Astrocyte (in vitro differentiated cells and primary cell): Measurements from ENCODE around the gene PAGE1.

Experiments used
- EZH2 ChIP-seq: IDR thresholded peaks from 2 replicates; pipeline ENCODE4 v1.6.1; 2012; ENCODE audit warnings: mild to moderate bottlenecking, low read length, inconsistent platforms; ENCODE audit not compliant: insufficient read depth
- TF ChIP-seq, protein P1 (sequence below): IDR thresholded peaks from 2 replicates; pipeline ENCODE4 v1.5.1; 2011; ENCODE audit warnings: low read depth, mild to moderate bottlenecking, inconsistent platforms, low read length, moderate library complexity; ENCODE audit not compliant: insufficient read depth

DNA sequence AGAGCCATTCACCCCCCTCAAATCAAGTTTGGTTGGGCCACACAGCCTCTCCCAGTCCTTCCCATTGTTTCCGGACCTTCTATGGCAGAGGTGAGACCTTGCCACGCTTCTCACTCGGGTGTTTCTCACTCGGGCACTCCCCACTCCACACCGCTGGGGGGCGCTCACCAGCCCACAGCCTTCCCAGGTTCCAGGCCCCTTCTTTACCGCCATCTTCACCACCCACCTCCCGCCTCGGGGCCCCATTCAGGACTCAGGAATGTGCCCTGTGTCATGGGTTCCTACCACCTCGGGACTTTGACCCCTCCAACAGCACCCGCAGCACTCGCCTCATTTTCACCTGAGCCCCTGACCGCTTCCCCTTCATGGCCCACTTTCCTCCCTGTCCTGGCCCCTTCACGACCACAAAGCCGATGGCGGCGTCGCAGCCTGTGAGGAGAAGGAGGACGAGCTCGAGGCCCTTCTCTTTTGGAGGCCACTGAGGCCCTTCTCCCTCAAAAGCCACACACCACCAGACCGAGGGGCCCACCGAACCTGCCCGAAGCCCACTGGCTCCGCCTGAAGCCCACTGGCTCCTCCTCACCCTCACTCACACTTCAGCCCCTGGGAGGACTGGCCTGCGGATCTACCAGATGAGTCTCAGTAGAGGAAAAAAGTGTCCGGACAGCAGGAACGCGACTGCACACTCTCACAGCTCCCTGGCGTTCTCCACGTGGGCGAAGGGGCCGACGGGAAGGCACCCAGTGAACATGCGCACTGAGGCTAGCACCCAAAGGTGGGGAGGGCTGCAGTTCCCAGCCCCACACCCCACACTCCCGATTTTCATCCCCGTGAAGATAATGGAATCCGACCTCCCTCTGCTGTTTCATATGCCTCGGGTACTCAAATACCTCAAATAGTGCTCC, at the start of gene PAGE1:
- TF ChIP-seq, protein P1, sequence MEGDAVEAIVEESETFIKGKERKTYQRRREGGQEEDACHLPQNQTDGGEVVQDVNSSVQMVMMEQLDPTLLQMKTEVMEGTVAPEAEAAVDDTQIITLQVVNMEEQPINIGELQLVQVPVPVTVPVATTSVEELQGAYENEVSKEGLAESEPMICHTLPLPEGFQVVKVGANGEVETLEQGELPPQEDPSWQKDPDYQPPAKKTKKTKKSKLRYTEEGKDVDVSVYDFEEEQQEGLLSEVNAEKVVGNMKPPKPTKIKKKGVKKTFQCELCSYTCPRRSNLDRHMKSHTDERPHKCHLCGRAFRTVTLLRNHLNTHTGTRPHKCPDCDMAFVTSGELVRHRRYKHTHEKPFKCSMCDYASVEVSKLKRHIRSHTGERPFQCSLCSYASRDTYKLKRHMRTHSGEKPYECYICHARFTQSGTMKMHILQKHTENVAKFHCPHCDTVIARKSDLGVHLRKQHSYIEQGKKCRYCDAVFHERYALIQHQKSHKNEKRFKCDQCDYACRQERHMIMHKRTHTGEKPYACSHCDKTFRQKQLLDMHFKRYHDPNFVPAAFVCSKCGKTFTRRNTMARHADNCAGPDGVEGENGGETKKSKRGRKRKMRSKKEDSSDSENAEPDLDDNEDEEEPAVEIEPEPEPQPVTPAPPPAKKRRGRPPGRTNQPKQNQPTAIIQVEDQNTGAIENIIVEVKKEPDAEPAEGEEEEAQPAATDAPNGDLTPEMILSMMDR: no peak
- no peak for TF ChIP-seq EZH2
